Hepatocyte (in vitro differentiated cells): ENCODE data around the gene EIF4B.

Source experiments
- EZH2 ChIP-seq: fragments of 200-600 bp; sonication (generic); IDR thresholded peaks from 2 replicates; pipeline ENCODE4 v1.6.1; 2016; ENCODE audit warnings: antibody characterized with exemption, mild to moderate bottlenecking, borderline replicate concordance
- EZH2phosphoT487 ChIP-seq: fragments of 200-600 bp; sonication (generic); IDR thresholded peaks from one replicate; pipeline ENCODE4 v1.6.1; 2018; ENCODE audit warnings: antibody characterized with exemption, mild to moderate bottlenecking, low read depth, moderate library complexity; ENCODE audit not compliant: unreplicated experiment, severe bottlenecking
- TF ChIP-seq, protein P1 (sequence below): fragments of 200-600 bp; sonication (generic); IDR thresholded peaks from 2 replicates; pipeline ENCODE4 v1.5.1; 2016; ENCODE audit warnings: antibody characterized with exemption, mild to moderate bottlenecking; ENCODE audit not compliant: poor library complexity

- TF ChIP-seq, protein P1, sequence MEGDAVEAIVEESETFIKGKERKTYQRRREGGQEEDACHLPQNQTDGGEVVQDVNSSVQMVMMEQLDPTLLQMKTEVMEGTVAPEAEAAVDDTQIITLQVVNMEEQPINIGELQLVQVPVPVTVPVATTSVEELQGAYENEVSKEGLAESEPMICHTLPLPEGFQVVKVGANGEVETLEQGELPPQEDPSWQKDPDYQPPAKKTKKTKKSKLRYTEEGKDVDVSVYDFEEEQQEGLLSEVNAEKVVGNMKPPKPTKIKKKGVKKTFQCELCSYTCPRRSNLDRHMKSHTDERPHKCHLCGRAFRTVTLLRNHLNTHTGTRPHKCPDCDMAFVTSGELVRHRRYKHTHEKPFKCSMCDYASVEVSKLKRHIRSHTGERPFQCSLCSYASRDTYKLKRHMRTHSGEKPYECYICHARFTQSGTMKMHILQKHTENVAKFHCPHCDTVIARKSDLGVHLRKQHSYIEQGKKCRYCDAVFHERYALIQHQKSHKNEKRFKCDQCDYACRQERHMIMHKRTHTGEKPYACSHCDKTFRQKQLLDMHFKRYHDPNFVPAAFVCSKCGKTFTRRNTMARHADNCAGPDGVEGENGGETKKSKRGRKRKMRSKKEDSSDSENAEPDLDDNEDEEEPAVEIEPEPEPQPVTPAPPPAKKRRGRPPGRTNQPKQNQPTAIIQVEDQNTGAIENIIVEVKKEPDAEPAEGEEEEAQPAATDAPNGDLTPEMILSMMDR = no peak
- TF ChIP-seq EZH2phosphoT487 (no peak), EZH2 (no peak)
Observed at GRCh38 chr12:52971679-52972329, 34.5 kb upstream of the EIF4B start.
